ENCODE data around the gene KCP. TPM values are rescaled to one million over a fixed set of nuclear protein-coding genes. Genes with fewer than 3 reads are reported as not detected.

The KCP gene
- total and polyA plus RNA-seq, 3 experiments from 2014 or later: 0.84 to 1.1 TPM; not detected in 1

DNA sequence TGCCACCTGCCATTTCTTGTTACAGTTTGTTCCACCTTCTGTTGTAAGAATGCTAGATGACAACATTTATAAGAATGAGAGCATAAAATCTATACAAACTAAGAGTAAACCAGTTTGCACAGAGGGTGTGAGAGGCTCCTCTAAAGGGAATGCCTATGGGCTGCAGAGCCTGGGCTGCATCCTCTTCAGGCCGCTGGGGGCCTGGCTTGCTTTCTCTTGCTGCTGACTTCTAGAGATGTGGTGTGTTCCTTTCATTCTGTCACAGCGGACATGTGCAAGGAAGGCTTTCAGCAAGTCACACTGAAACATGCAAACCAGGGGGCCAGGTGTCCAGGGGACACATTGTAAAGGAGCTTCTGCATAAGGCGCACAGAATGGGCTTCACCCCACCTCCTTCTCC, 55.0 kb downstream of the KCP start:
- H3K36me3 Mint-ChIP-seq: no peaks in the 10 kb centered on the region
- no peak overlapping the region for H3K4me3 ChIP-seq (ENCODE audit: low read length)
- H3K4me3 Mint-ChIP-seq: no peak overlapping the region
- H3K27me3 Mint-ChIP-seq: peaks cover 0 to 2% of the 10 kb centered on the region in 2 donors
- H3K36me3 ChIP-seq (ENCODE audit: insufficient read depth, low read length): no peaks in the 10 kb centered on the region
- no peaks in the 10 kb centered on the region for H3K27me3 ChIP-seq (ENCODE audit: insufficient read depth, low read length, poor library complexity, severe bottlenecking)
- H3K4me1 Mint-ChIP-seq: no peaks in the 10 kb centered on the region
- H3K27ac ChIP-seq (ENCODE audit: low read depth, low read length): no peak overlapping the region
- CTCF ChIA-PET: no interaction called here
- H3K27ac Mint-ChIP-seq: no peak overlapping the region
- H3K9me3 Mint-ChIP-seq: no peaks in the 10 kb centered on the region
- DNase-seq: no peak
- POLR2A ChIA-PET: no interaction called here
- H3K4me1 ChIP-seq (ENCODE audit: insufficient read depth, low read length): no peaks in the 10 kb centered on the region
- no peaks in the 10 kb centered on the region for H3K9me3 ChIP-seq (ENCODE audit: low read length)

- Histone ChIP-seq H3K4me3 (ENCODE audit: low read length) (no peak overlapping the region), H3K4me1 (ENCODE audit: insufficient read depth, low read length) (no peaks in the 10 kb centered on the region), H3K27me3 (ENCODE audit: insufficient read depth, low read length, poor library complexity, severe bottlenecking) (no peaks in the 10 kb centered on the region), H3K36me3 (ENCODE audit: insufficient read depth, low read length) (no peaks in the 10 kb centered on the region), H3K9me3 (ENCODE audit: low read length) (no peaks in the 10 kb centered on the region), H3K27ac (ENCODE audit: low read depth, low read length) (no peak overlapping the region)
- ChIA-PET POLR2A (no interaction called here), CTCF (no interaction called here)
- no peaks in the 10 kb centered on the region for H3K9me3 Mint-ChIP-seq
- no peaks in the 10 kb centered on the region for H3K36me3 Mint-ChIP-seq
- no peaks in the 10 kb centered on the region for H3K4me1 Mint-ChIP-seq
- no peak overlapping the region for H3K4me3 Mint-ChIP-seq
- peaks cover 0 to 4% of the 10 kb centered on the region in 2 donors for H3K27me3 Mint-ChIP-seq
- no peak for DNase-seq
- H3K27ac Mint-ChIP-seq: no peak overlapping the region
Measured at GRCh38 chr7:128854396-128854795, 56.1 kb downstream of the KCP start.

- Mint-ChIP-seq H3K27me3 (peaks cover 0 to 4% of the 10 kb centered on the region in 2 donors), H3K4me1 (no peaks in the 10 kb centered on the region), H3K36me3 (no peaks in the 10 kb centered on the region), H3K27ac (no peak overlapping the region), H3K9me3 (no peaks in the 10 kb centered on the region), H3K4me3 (no peak overlapping the region)
- H3K4me1 ChIP-seq (ENCODE audit: insufficient read depth, low read length): no peaks in the 10 kb centered on the region
- no peak for DNase-seq
- ChIA-PET CTCF (no interaction called here), POLR2A (no interaction called here)
- no peak overlapping the region for H3K4me3 ChIP-seq (ENCODE audit: low read length)
- H3K27ac ChIP-seq (ENCODE audit: low read depth, low read length): no peak overlapping the region
- H3K9me3 ChIP-seq (ENCODE audit: low read length): no peaks in the 10 kb centered on the region
- H3K27me3 ChIP-seq (ENCODE audit: insufficient read depth, low read length, poor library complexity, severe bottlenecking): no peaks in the 10 kb centered on the region
- no peaks in the 10 kb centered on the region for H3K36me3 ChIP-seq (ENCODE audit: insufficient read depth, low read length)
Measured at GRCh38 chr7:128853799-128854198, 56.7 kb downstream of the KCP start.

GRCh38 chr7:128852537-128853254, 57.8 kb downstream of the KCP start:
- Mint-ChIP-seq H3K27ac (no peak overlapping the region), H3K27me3 (peaks cover 0 to 4% of the 10 kb centered on the region in 2 donors), H3K9me3 (no peaks in the 10 kb centered on the region), H3K36me3 (no peaks in the 10 kb centered on the region), H3K4me3 (no peak overlapping the region), H3K4me1 (no peaks in the 10 kb centered on the region)
- CTCF ChIA-PET: no interaction called here
- H3K4me3 ChIP-seq (ENCODE audit: low read length): no peak overlapping the region
- H3K4me1 ChIP-seq (ENCODE audit: insufficient read depth, low read length): no peaks in the 10 kb centered on the region
- H3K27ac ChIP-seq (ENCODE audit: low read depth, low read length): no peak overlapping the region
- no peaks in the 10 kb centered on the region for H3K9me3 ChIP-seq (ENCODE audit: low read length)
- DNase-seq: no peak
- POLR2A ChIA-PET: no interaction called here
- H3K27me3 ChIP-seq (ENCODE audit: insufficient read depth, low read length, poor library complexity, severe bottlenecking): no peaks in the 10 kb centered on the region
- no peaks in the 10 kb centered on the region for H3K36me3 ChIP-seq (ENCODE audit: insufficient read depth, low read length)

DNA sequence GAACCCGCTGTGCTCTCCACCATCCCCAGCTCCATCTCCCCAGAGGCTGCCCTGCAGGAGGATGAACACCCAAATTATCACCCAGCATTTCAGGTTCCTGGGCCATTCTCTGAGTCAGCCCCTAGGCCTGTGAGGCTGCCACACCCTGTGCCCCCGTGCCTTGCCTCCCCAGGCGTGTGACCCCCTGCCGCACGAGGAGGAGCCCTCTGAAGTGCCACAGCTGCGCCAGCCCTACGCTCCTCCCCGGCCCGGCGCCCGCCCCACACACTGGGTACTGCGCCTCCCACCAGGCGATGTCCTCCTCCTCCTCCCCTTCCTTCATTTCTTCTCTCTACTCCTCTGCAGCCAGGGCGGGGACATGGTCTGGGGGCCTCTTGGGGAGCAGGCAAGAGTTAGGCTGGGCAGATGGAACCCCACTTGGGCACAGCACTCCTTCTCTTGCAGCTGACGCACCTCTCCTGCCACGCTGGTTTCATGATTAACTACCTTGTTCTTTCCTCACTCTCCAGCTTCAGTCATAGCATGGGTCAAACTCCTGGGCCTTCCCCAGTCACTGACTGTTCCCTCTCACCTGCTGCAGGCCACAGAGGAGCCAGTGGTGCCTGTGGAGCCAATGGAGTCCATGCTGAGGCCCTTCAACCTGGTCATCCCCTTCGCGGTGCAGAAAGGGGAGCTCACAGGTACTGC, 60.6 kb downstream of the KCP start:
- Mint-ChIP-seq H3K36me3 (no peaks in the 10 kb centered on the region), H3K27ac (no peak overlapping the region), H3K27me3 (peaks cover 0 to 2% of the 10 kb centered on the region in 2 donors), H3K4me1 (no peaks in the 10 kb centered on the region), H3K9me3 (no peaks in the 10 kb centered on the region), H3K4me3 (no peak overlapping the region)
- no peak overlapping the region for H3K27ac ChIP-seq (ENCODE audit: low read depth, low read length)
- H3K27me3 ChIP-seq (ENCODE audit: insufficient read depth, low read length, poor library complexity, severe bottlenecking): no peaks in the 10 kb centered on the region
- CTCF ChIA-PET: no interaction called here
- no peaks in the 10 kb centered on the region for H3K36me3 ChIP-seq (ENCODE audit: insufficient read depth, low read length)
- no peaks in the 10 kb centered on the region for H3K4me1 ChIP-seq (ENCODE audit: insufficient read depth, low read length)
- no peaks in the 10 kb centered on the region for H3K9me3 ChIP-seq (ENCODE audit: low read length)
- DNase-seq: no peak
- H3K4me3 ChIP-seq (ENCODE audit: low read length): no peak overlapping the region
- POLR2A ChIA-PET: no interaction called here

DNA sequence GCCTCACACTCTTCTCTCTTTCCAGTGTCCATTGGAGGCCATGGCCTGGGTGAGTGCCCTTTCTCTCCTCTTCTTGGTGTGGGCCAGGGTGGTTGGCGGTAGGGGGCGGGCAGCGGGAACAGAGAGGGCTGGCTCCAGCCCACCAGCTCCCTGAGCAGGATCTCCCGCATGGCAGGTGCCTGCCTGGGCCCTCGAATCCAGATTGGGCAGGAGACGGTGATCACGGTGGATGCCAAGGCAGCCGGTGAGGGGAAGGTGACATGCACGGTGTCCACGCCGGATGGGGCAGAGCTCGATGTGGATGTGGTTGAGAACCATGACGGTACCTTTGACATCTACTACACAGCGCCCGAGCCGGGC, 61.4 kb downstream of the KCP start:
- ChIA-PET CTCF (no interaction called here), POLR2A (no interaction called here)
- Mint-ChIP-seq H3K4me1 (no peaks in the 10 kb centered on the region), H3K27ac (no peak overlapping the region), H3K27me3 (peaks cover 0 to 2% of the 10 kb centered on the region in 2 donors), H3K9me3 (no peaks in the 10 kb centered on the region), H3K36me3 (no peaks in the 10 kb centered on the region), H3K4me3 (no peak overlapping the region)
- DNase-seq: no peak
- Histone ChIP-seq H3K4me1 (ENCODE audit: insufficient read depth, low read length) (no peaks in the 10 kb centered on the region), H3K9me3 (ENCODE audit: low read length) (no peaks in the 10 kb centered on the region), H3K27me3 (ENCODE audit: insufficient read depth, low read length, poor library complexity, severe bottlenecking) (no peaks in the 10 kb centered on the region), H3K36me3 (ENCODE audit: insufficient read depth, low read length) (no peaks in the 10 kb centered on the region), H3K4me3 (ENCODE audit: low read length) (no peak overlapping the region), H3K27ac (ENCODE audit: low read depth, low read length) (no peak overlapping the region)

GRCh38 chr7:128848289-128849155, 62.0 kb downstream of the KCP start:
- no peaks in the 10 kb centered on the region for H3K4me1 Mint-ChIP-seq
- H3K4me3 Mint-ChIP-seq: no peak overlapping the region
- DNase-seq: no peak
- H3K36me3 Mint-ChIP-seq: no peaks in the 10 kb centered on the region
- H3K9me3 ChIP-seq (ENCODE audit: low read length): no peaks in the 10 kb centered on the region
- POLR2A ChIA-PET: interaction anchor here (0.6 kb wide), 1 partner anchor 1140 kb away, joined by 6 read pairs; no protein-coding TSS in a partner anchor
- H3K27ac ChIP-seq (ENCODE audit: low read depth, low read length): no peak overlapping the region
- H3K27me3 Mint-ChIP-seq: peaks cover 0 to 2% of the 10 kb centered on the region in 2 donors
- no peaks in the 10 kb centered on the region for H3K9me3 Mint-ChIP-seq
- CTCF ChIA-PET: interaction anchor here (1.3 kb wide), 1 partner anchor 14 kb away, joined by 4 read pairs; the partner anchor contains the start of gene ATP6V1F
- H3K4me1 ChIP-seq (ENCODE audit: insufficient read depth, low read length): no peaks in the 10 kb centered on the region
- H3K27ac Mint-ChIP-seq: no peak overlapping the region
- H3K4me3 ChIP-seq (ENCODE audit: low read length): no peak overlapping the region
- H3K36me3 ChIP-seq (ENCODE audit: insufficient read depth, low read length): no peaks in the 10 kb centered on the region
- no peaks in the 10 kb centered on the region for H3K27me3 ChIP-seq (ENCODE audit: insufficient read depth, low read length, poor library complexity, severe bottlenecking)

- Histone ChIP-seq H3K36me3 (ENCODE audit: insufficient read depth, low read length) (no peaks in the 10 kb centered on the region), H3K4me1 (ENCODE audit: insufficient read depth, low read length) (no peaks in the 10 kb centered on the region), H3K27ac (ENCODE audit: low read depth, low read length) (no peak overlapping the region), H3K9me3 (ENCODE audit: low read length) (no peaks in the 10 kb centered on the region), H3K4me3 (ENCODE audit: low read length) (no peak overlapping the region), H3K27me3 (ENCODE audit: insufficient read depth, low read length, poor library complexity, severe bottlenecking) (no peaks in the 10 kb centered on the region)
- Mint-ChIP-seq H3K27ac (no peak overlapping the region), H3K4me3 (no peak overlapping the region), H3K9me3 (no peaks in the 10 kb centered on the region), H3K4me1 (no peaks in the 10 kb centered on the region), H3K27me3 (peaks cover 0 to 2% of the 10 kb centered on the region in 2 donors), H3K36me3 (no peaks in the 10 kb centered on the region)
- DNase-seq: no peak
- CTCF ChIA-PET: interaction anchor here (1.3 kb wide), 1 partner anchor 15 kb away, joined by 4 read pairs; the partner anchor contains the start of gene ATP6V1F
- POLR2A ChIA-PET: no interaction called here
Measured at GRCh38 chr7:128847721-128848211, 62.7 kb downstream of the KCP start.

All from CD8-positive, alpha-beta memory T cell (primary cell).